GM23338 (cell line): ENCODE measurements around the gene LINC00632. TPM values are rescaled to one million over a fixed set of nuclear protein-coding genes. Genes with fewer than 3 reads are reported as not detected.

ENCODE experiments used
- ATAC-seq: fragments of 200-7000 bp; cut with Tn5 transposase; 3 replicates; pipeline ENCODE4 v1.9.1; 2020
- DNase-seq: peaks from one replicate; pipeline ENCODE4 v3.0.0-alpha.2; 2015; ENCODE audit warnings: low spot score
- H2AFZ ChIP-seq: fragments of 200-600 bp; sonication (generic); 2 replicates; pipeline ENCODE4 v1.8.0; 2016; ENCODE audit warnings: antibody characterized with exemption, mild to moderate bottlenecking, moderate library complexity
- H3F3A ChIP-seq: fragments of 200-600 bp; sonication (generic); replicated peaks from 2 replicates; pipeline ENCODE4 v1.8.0; 2017; ENCODE audit warnings: antibody characterized with exemption, mixed run types, low read depth
- H3K27ac ChIP-seq: fragments of 200-600 bp; sonication (generic); 2 replicates; pipeline ENCODE4 v1.6.1; 2016; ENCODE audit warnings: low read depth
- H3K27me3 ChIP-seq: fragments of 200-600 bp; sonication (generic); 2 replicates; pipeline ENCODE4 v1.8.0; 2016; ENCODE audit warnings: mild to moderate bottlenecking, mixed run types, moderate library complexity; ENCODE audit not compliant: insufficient read depth
- H3K36me3 ChIP-seq: fragments of 200-600 bp; sonication (generic); 2 replicates; pipeline ENCODE4 v1.8.0; 2016; ENCODE audit warnings: mild to moderate bottlenecking; ENCODE audit not compliant: insufficient read depth
- H3K4me1 ChIP-seq: fragments of 200-600 bp; sonication (generic); 2 replicates; pipeline ENCODE4 v1.8.0; 2016; ENCODE audit warnings: mild to moderate bottlenecking, moderate library complexity; ENCODE audit not compliant: insufficient read depth
- H3K4me2 ChIP-seq: fragments of 200-600 bp; sonication (generic); 2 replicates; pipeline ENCODE4 v1.7.1; 2017; ENCODE audit warnings: mixed run types
- H3K4me3 ChIP-seq: fragments of 200-600 bp; sonication (generic); 2 replicates; pipeline ENCODE4 v1.6.1; 2016; ENCODE audit warnings: mixed run types
- H3K79me2 ChIP-seq: fragments of 200-600 bp; sonication (generic); replicated peaks from 2 replicates; pipeline ENCODE4 v1.8.0; 2017; ENCODE audit warnings: mild to moderate bottlenecking; ENCODE audit not compliant: insufficient read depth
- H3K9me2 ChIP-seq: fragments of 200-600 bp; sonication (generic); 2 replicates; pipeline ENCODE4 v1.8.0; 2017; ENCODE audit not compliant: insufficient read depth
- H4K20me1 ChIP-seq: fragments of 200-600 bp; sonication (generic); replicated peaks from 2 replicates; pipeline ENCODE4 v1.8.0; 2017; ENCODE audit warnings: mild to moderate bottlenecking; ENCODE audit not compliant: insufficient read depth
- H3K27ac Mint-ChIP-seq: 2 replicates; pipeline ENCODE4 v1.8.0; 2020; ENCODE audit warnings: inconsistent platforms, mild to moderate bottlenecking, moderate library complexity, mixed read lengths
- H3K27me3 Mint-ChIP-seq: 3 replicates; pipeline ENCODE4 v1.8.0; 2022; ENCODE audit warnings: low read depth, mild to moderate bottlenecking, moderate library complexity, mixed read lengths, inconsistent platforms; ENCODE audit not compliant: insufficient read depth, poor library complexity
- H3K36me3 Mint-ChIP-seq: 3 replicates; pipeline ENCODE4 v1.8.0; 2021; ENCODE audit warnings: low read depth, mild to moderate bottlenecking, inconsistent platforms, moderate library complexity, mixed read lengths
- H3K4me1 Mint-ChIP-seq: 3 replicates; pipeline ENCODE4 v1.8.0; 2020; ENCODE audit warnings: mild to moderate bottlenecking, inconsistent platforms, mixed read lengths
- H3K4me3 Mint-ChIP-seq: 3 replicates; pipeline ENCODE4 v1.8.0; 2021; ENCODE audit warnings: moderate library complexity, mild to moderate bottlenecking, inconsistent platforms, mixed read lengths
- H3K9me3 Mint-ChIP-seq: 3 replicates; pipeline ENCODE4 v1.8.0; 2020; ENCODE audit warnings: moderate library complexity, mild to moderate bottlenecking, inconsistent platforms, mixed read lengths
- CTCF ChIP-seq, 2 experiments: fragments of 200-600 bp in 1 of 2; sonication (generic) in 1 of 2; conservative IDR thresholded peaks; 2 replicates each; pipeline versions ENCODE4 v1.5.1 to v1.6.1; 2016 to 2017; ENCODE audit warnings: antibody characterized with exemption in 2 of 2, low read depth in 2 of 2, mild to moderate bottlenecking in 2 of 2, moderate library complexity in 1 of 2
- REST ChIP-seq: IDR thresholded peaks from one replicate; pipeline ENCODE4 v1.6.1; 2018; ENCODE audit warnings: antibody characterized with exemption; ENCODE audit not compliant: unreplicated experiment
- ZNF331 ChIP-seq: fragments of 250-450 bp; sonication (Bioruptor Pico); IDR thresholded peaks from 2 replicates; pipeline ENCODE4 v1.5.0; 2020; ENCODE audit warnings: low read depth, mild to moderate bottlenecking, moderate library complexity
- ZNF462 ChIP-seq: fragments of 250-450 bp; sonication (Bioruptor Pico); IDR thresholded peaks from 2 replicates; pipeline ENCODE4 v1.5.0; 2020; ENCODE audit warnings: mild to moderate bottlenecking, moderate library complexity
- polyA plus RNA-seq: library from polyadenylated mRNA; unstranded; fragments of >200 nt; fragmentation: Nextera tagmentation; extraction: Ambion mirVana; gene quantifications from 2 replicates; pipeline ENCODE4 v1.2.1, GENCODE V29; 2016
- total RNA-seq: library from RNA; depleted of rRNA; stranded (reverse); fragments of >200 nt; shearing (Covaris generic); gene quantifications from 2 replicates; pipeline ENCODE4 v1.2.3, GENCODE V29; 2014

Gene LINC00632
- total and polyA plus RNA-seq, 2 experiments from 2014 or later: 10.9 to 25.2 TPM

GRCh38 chrX:140664939-140665338 lies 44.6 kb upstream of the LINC00632 start:
- Histone ChIP-seq H3K4me3 (no peak overlapping the region), H3K27ac (no peak overlapping the region), H4K20me1 (no peaks in the 10 kb centered on the region), H3K79me2 (no peaks in the 10 kb centered on the region), H3K4me2 (no peak overlapping the region), H3K9me2 (no peaks in the 10 kb centered on the region), H3K27me3 (no peaks in the 10 kb centered on the region), H3F3A (no peaks in the 10 kb centered on the region), H2AFZ (no peak overlapping the region), H3K36me3 (no peaks in the 10 kb centered on the region), H3K4me1 (peaks cover 5% of the 10 kb centered on the region)
- H3K9me3 Mint-ChIP-seq: no peaks in the 10 kb centered on the region
- ATAC-seq (no peak), DNase-seq (peak; percentile 24)
- no peaks in the 10 kb centered on the region for H3K36me3 Mint-ChIP-seq
- no peak for TF ChIP-seq ZNF462
- no peak for TF ChIP-seq REST
- TF ChIP-seq ZNF331 (CRISPR knock-in tag): no peak
- peak; percentile 54 to 62 for TF ChIP-seq CTCF (conservative IDR thresholded peaks at IDR 0.05; ENCODE audit: low read depth in 2 of 2)
- H3K27ac Mint-ChIP-seq: no peak overlapping the region
- H3K27me3 Mint-ChIP-seq: no peaks in the 10 kb centered on the region
- H3K4me3 Mint-ChIP-seq: no peak overlapping the region
- H3K4me1 Mint-ChIP-seq: peaks cover 6% of the 10 kb centered on the region
